NB4 (cell line): Measurements from ENCODE around the gene PRSS50.

ENCODE experiments used
- MYC ChIP-seq: IDR thresholded peaks from 2 replicates; pipeline ENCODE4 v1.6.1; 2011; ENCODE audit warnings: low read depth, low read length
- POLR2A ChIP-seq: IDR thresholded peaks from 2 replicates; pipeline ENCODE4 v1.6.1; 2011; ENCODE audit warnings: mild to moderate bottlenecking; ENCODE audit not compliant: insufficient read length; ENCODE audit errors: extremely low read depth
- TF ChIP-seq, protein P1 (sequence below): IDR thresholded peaks from one replicate; pipeline ENCODE4 v1.5.1; 2012; ENCODE audit warnings: low read depth, low read length
- TF ChIP-seq, protein P2 (sequence below): IDR thresholded peaks from 2 replicates; pipeline ENCODE4 v1.6.1; 2011; ENCODE audit warnings: low read depth, low read length

DNA sequence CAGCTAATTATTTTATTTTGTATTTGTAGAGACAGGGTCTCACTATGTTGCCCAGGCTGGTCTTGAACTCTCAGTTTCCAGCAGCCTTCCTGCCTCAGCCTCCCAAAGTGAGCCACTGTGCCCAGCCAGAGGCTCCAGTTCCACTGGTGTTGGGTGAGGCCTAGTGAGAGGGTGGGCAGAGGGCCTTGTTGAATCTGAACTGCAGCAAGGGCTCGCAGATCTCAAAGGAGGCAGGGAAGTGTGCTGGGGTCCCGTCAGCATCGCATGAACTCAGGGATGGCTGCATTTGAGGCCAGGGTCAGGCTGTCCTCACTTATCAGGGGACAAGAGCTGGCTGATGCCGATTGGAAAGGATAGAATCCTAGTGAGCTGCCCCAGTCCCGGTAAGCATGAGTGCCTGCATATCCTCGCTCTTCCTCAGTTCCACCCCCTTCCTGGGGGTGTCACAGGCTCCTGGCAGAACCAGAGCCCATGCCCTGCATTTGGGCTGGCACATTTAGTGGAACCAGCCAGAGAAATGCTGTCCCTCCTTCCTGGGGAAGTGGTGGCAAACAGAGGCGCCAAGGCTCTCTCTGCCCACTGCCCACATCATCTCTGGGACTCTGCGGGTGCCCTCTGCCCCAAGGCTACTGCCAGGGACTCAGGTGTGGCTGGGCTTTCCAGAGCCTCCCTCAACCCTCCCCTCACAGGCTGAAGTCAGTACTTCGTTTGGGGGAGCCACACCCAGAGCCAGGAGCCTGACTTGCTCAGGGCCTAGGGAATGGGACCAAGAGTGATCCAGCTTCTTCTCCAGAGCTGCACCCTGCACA lies 48.3 kb downstream of the PRSS50 start:
- TF ChIP-seq POLR2A, result no peak
- TF ChIP-seq, protein P1, sequence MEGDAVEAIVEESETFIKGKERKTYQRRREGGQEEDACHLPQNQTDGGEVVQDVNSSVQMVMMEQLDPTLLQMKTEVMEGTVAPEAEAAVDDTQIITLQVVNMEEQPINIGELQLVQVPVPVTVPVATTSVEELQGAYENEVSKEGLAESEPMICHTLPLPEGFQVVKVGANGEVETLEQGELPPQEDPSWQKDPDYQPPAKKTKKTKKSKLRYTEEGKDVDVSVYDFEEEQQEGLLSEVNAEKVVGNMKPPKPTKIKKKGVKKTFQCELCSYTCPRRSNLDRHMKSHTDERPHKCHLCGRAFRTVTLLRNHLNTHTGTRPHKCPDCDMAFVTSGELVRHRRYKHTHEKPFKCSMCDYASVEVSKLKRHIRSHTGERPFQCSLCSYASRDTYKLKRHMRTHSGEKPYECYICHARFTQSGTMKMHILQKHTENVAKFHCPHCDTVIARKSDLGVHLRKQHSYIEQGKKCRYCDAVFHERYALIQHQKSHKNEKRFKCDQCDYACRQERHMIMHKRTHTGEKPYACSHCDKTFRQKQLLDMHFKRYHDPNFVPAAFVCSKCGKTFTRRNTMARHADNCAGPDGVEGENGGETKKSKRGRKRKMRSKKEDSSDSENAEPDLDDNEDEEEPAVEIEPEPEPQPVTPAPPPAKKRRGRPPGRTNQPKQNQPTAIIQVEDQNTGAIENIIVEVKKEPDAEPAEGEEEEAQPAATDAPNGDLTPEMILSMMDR, result no peak
- no peak for TF ChIP-seq MYC
- TF ChIP-seq, protein P2, sequence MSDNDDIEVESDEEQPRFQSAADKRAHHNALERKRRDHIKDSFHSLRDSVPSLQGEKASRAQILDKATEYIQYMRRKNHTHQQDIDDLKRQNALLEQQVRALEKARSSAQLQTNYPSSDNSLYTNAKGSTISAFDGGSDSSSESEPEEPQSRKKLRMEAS, result no peak
